ENCODE results near the gene PTPRD. TPM values are rescaled to one million over a fixed set of nuclear protein-coding genes. Genes with fewer than 3 reads are reported as not detected.

The PTPRD gene
- total RNA-seq, 4 donors from 2014 or later, result 0.72 to 8.0 (median 3.0) TPM

DNA sequence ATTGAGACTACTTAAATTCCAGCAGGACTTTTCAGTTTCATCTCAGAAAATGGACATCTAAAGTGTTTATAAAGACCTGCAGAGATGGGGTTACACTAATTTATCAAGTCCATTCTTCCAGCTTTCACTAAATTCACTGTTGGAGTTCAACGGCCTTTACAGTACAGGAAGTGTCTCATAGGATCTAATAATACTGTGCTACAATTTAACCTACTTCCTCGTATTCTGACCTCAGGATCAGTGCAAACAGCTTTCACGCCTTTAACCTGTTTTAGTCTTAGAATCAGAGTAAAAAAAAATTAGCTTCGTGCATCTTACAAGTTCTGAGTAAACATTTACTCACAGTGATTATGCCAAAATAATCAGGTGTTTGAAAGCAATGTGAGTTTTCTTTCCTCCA, 2180.6 kb downstream of the PTPRD start:
- no peak overlapping the region for H3K4me3 ChIP-seq (ENCODE audit: low read depth, poor library complexity, severe bottlenecking)
- TF ChIP-seq, protein P1, sequence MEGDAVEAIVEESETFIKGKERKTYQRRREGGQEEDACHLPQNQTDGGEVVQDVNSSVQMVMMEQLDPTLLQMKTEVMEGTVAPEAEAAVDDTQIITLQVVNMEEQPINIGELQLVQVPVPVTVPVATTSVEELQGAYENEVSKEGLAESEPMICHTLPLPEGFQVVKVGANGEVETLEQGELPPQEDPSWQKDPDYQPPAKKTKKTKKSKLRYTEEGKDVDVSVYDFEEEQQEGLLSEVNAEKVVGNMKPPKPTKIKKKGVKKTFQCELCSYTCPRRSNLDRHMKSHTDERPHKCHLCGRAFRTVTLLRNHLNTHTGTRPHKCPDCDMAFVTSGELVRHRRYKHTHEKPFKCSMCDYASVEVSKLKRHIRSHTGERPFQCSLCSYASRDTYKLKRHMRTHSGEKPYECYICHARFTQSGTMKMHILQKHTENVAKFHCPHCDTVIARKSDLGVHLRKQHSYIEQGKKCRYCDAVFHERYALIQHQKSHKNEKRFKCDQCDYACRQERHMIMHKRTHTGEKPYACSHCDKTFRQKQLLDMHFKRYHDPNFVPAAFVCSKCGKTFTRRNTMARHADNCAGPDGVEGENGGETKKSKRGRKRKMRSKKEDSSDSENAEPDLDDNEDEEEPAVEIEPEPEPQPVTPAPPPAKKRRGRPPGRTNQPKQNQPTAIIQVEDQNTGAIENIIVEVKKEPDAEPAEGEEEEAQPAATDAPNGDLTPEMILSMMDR (IDR thresholded peaks at IDR 0.05), result no peak
- TF ChIP-seq POLR2A (IDR thresholded peaks at IDR 0.05), result no peak
- DNase-seq (ENCODE audit: low spot score in 2 of 2), result no peak
- intact Hi-C loops (cut with DNase I; ENCODE audit: low total_unique reads), result no loop called here
- WGBS, 2 donors, result 67 to 70% methylated on average over 4 of the region's 4 CpGs

DNA sequence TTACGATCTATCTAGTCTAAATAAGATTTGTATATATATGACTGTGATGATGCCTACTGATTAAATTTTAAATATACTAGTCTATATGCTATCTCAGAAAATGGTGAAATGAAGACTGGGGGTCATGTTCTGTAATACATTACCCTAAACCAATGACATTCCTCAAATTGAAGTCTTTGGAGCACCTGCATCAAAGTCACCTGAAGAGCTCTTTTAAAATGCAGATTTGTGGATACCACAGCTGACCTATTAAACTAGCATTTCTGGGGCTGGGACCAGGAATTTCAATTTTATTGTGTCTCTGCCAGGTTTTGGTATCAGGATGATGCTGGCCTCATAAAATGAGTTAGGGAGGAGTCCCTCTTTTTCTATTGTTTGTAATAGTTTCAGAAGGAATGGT, 2181.3 kb downstream of the PTPRD start:
- intact Hi-C loops (cut with DNase I; ENCODE audit: low total_unique reads), result no loop called here
- TF ChIP-seq, protein P1 (IDR thresholded peaks at IDR 0.05), result no peak
- TF ChIP-seq POLR2A (IDR thresholded peaks at IDR 0.05), result no peak
- no peak for DNase-seq (ENCODE audit: low spot score in 2 of 2)
- no peak overlapping the region for H3K4me3 ChIP-seq (ENCODE audit: low read depth, poor library complexity, severe bottlenecking)
- 88 to 96% methylated on average over 1 of the region's 1 CpG for WGBS, 2 donors

DNA sequence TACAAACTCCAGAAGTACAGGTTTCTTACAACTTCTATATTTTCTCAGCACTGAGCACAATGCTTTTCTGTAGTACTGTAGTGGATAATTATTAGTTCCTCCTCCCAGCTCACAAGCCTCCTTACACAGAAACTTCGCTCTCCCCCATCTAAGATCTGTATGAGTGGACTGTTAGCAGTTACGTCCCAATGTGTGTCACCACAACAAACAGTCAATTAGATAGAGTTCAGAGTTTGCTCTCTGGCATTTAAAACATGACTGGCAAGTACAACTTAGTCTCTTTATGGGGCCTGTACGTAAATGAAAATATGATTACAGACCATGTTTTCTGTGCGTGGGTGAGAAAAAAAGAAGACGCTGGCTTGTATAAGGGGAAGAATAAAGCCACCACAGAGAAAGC, 2181.9 kb downstream of the PTPRD start:
- WGBS, 2 donors, result 91 to 93% methylated on average over 5 of the region's 5 CpGs
- TF ChIP-seq, protein P1 (IDR thresholded peaks at IDR 0.05), result no peak
- TF ChIP-seq POLR2A (IDR thresholded peaks at IDR 0.05), result no peak
- intact Hi-C loops (cut with DNase I; ENCODE audit: low total_unique reads), result no loop called here
- no peak for DNase-seq (ENCODE audit: low spot score in 2 of 2)
- no peak overlapping the region for H3K4me3 ChIP-seq (ENCODE audit: low read depth, poor library complexity, severe bottlenecking)

DNA sequence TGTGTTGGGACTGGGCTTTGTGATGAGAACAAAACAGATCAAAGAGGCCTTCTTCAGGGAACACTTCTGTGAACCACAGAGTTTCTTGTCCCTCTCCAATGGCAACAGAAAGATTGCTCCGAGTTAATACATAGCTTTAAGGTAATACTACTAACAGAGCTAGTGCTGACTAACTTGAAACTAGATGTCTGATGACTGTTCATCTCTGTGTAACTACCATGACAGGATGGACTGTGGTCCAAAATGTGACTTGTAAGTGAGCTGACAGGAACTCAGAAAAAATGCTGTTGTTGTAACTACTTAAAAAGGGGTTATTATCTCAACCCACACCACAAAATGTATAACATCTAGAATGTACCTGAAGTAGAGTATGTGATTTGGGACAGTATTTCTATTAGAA, 2183.0 kb downstream of the PTPRD start:
- no peak for DNase-seq (ENCODE audit: low spot score in 2 of 2)
- 75 to 82% methylated on average over 1 of the region's 1 CpG for WGBS, 2 donors
- no peak overlapping the region for H3K4me3 ChIP-seq (ENCODE audit: low read depth, poor library complexity, severe bottlenecking)
- TF ChIP-seq, protein P1 (IDR thresholded peaks at IDR 0.05), result no peak
- no peak for TF ChIP-seq POLR2A (IDR thresholded peaks at IDR 0.05)
- intact Hi-C loops (cut with DNase I; ENCODE audit: low total_unique reads), result no loop called here

DNA sequence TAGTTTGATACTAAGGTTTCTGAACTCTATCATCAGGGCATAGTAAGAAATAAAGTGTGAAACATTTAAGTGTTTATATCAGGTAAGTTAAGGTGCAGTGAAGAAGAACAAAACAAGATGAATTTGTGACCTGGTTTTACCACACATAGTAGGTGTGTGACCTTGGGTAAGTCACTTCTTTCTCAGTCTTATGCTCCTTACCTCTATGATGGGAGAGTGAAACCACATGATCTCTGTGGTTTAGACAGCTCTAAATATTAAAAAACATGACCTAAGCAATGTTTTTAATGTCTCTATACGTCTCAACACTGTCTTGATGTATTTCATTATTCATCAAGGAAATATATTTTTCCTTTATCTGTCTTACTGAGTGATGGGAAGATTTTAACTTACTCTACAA, 2183.6 kb downstream of the PTPRD start:
- no peak overlapping the region for H3K4me3 ChIP-seq (ENCODE audit: low read depth, poor library complexity, severe bottlenecking)
- no peak for DNase-seq (ENCODE audit: low spot score in 2 of 2)

DNA sequence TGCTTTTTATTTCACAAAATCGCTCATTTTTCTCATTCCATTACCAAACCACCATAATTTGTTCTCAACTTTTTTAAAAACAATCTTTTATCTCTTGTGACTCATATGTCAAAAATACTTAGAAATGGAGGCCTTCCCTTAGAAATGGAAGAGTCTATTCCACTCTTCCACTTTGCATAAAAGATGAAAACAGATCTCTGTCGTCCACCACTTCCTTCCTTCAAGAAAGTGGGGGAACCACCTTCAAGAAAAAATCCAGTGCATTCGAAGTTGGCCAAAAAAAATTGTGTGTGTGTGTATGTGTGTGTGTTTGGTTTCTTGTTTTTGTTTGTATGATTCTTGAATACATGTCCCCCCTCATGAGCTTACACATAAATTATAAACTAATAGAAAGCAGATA, 2184.4 kb downstream of the PTPRD start:
- WGBS, 2 donors, result 61 to 66% methylated on average over 3 of the region's 3 CpGs
- H3K4me3 ChIP-seq (ENCODE audit: low read depth, poor library complexity, severe bottlenecking), result no peak overlapping the region
- DNase-seq (ENCODE audit: low spot score in 2 of 2), result no peak
- intact Hi-C loops (cut with DNase I; ENCODE audit: low total_unique reads), result no loop called here
- TF ChIP-seq POLR2A (IDR thresholded peaks at IDR 0.05), result no peak
- TF ChIP-seq, protein P1 (IDR thresholded peaks at IDR 0.05), result no peak

More for the DNA sequence above, 2183.6 kb downstream of the PTPRD start:
- no peak for TF ChIP-seq POLR2A (IDR thresholded peaks at IDR 0.05)
- TF ChIP-seq, protein P1 (IDR thresholded peaks at IDR 0.05), result no peak
- 88 to 89% methylated on average over 1 of the region's 1 CpG for WGBS, 2 donors
- intact Hi-C loops (cut with DNase I; ENCODE audit: low total_unique reads), result no loop called here
